ENCODE results near the gene MAP2K1.

GRCh38 chr15:66515901-66516322, 129.2 kb downstream of the MAP2K1 start:
- TF ChIP-seq CTCF (conservative IDR thresholded peaks at IDR 0.05; ENCODE audit: low read depth, low read length) (no peak), EZH2 (IDR thresholded peaks at IDR 0.05; ENCODE audit: borderline replicate concordance, low read depth, low read length, poor library complexity, severe bottlenecking) (no peak)

All from A673 (cell line).